ENCODE results near the gene ASB1.

DNA sequence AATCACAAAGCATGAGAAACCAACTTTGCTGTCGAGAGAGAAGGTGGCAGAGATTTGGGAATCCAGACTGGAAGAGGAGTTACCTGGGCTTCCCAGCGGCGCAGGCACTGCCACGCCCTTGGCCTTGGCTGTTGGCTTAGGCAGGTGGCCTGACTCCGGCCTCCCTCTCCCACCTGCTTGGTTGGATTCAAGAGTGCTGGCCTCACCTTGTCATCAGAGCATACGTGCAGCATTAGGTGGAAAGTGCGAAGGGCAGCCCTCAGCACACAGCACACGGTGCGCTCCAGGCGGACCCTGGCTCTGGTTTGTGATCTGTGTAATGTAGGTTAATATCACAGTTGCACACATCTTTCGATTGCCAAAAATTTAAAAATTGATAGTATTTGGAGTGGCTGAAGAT is 19.2 kb upstream of the ASB1 start:
- TF ChIP-seq, protein P1, sequence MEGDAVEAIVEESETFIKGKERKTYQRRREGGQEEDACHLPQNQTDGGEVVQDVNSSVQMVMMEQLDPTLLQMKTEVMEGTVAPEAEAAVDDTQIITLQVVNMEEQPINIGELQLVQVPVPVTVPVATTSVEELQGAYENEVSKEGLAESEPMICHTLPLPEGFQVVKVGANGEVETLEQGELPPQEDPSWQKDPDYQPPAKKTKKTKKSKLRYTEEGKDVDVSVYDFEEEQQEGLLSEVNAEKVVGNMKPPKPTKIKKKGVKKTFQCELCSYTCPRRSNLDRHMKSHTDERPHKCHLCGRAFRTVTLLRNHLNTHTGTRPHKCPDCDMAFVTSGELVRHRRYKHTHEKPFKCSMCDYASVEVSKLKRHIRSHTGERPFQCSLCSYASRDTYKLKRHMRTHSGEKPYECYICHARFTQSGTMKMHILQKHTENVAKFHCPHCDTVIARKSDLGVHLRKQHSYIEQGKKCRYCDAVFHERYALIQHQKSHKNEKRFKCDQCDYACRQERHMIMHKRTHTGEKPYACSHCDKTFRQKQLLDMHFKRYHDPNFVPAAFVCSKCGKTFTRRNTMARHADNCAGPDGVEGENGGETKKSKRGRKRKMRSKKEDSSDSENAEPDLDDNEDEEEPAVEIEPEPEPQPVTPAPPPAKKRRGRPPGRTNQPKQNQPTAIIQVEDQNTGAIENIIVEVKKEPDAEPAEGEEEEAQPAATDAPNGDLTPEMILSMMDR (IDR thresholded peaks at IDR 0.05), result no peak
- TF ChIP-seq ZFX (IDR thresholded peaks at IDR 0.05; ENCODE audit: borderline replicate concordance), result no peak
